Measurements from ENCODE around the gene TMED1. TPM values are rescaled to one million over a fixed set of nuclear protein-coding genes. Genes with fewer than 3 reads are reported as not detected.
A peak's percentile ranks its signal among the peaks of the same experiment; 100 is the strongest.

TMED1 gene
- polyA plus RNA-seq, 1 donor from 2014 or later = 20.2 TPM

GRCh38 chr19:10868872-10869547, 33.0 kb upstream of the TMED1 start:
- Histone ChIP-seq H3K27ac (ENCODE audit: low read length) (no peak overlapping the region), H3K9me3 (ENCODE audit: low read length) (no peaks in the 10 kb centered on the region)
- no peak for TF ChIP-seq EZH2 (IDR thresholded peaks at IDR 0.05; ENCODE audit: borderline replicate concordance, insufficient read depth, low read length, poor library complexity, severe bottlenecking)

GRCh38 chr19:10866495-10866894, 30.5 kb upstream of the TMED1 start:
- Histone ChIP-seq H3K9ac (ENCODE audit: low read length) (no peak overlapping the region), H3K36me3 (ENCODE audit: insufficient read depth, low read length) (no peaks in the 10 kb centered on the region), H3K79me2 (replicated peaks; ENCODE audit: insufficient read depth, low read length) (no peaks in the 10 kb centered on the region), H3K9me3 (ENCODE audit: low read length) (no peaks in the 10 kb centered on the region), H3K27me3 (ENCODE audit: insufficient read depth, low read depth, low read length) (no peaks in the 10 kb centered on the region), H3K4me2 (ENCODE audit: low read length) (no peak overlapping the region), H4K20me1 (ENCODE audit: insufficient read depth) (no peaks in the 10 kb centered on the region), H3K9me2 (ENCODE audit: insufficient read depth, low read length) (no peaks in the 10 kb centered on the region), H3F3A (ENCODE audit: insufficient read depth, low read length, poor library complexity, severe bottlenecking) (no peaks in the 10 kb centered on the region), H2AFZ (ENCODE audit: low read depth, low read length) (no peak overlapping the region), H3K27ac (ENCODE audit: low read length) (no peak overlapping the region), H3K4me3 (ENCODE audit: low read length) (no peak overlapping the region)
- TF ChIP-seq EP300 (conservative IDR thresholded peaks at IDR 0.05; ENCODE audit: poor library complexity, severe bottlenecking) = no peak
- TF ChIP-seq MXI1 (conservative IDR thresholded peaks at IDR 0.05; ENCODE audit: poor library complexity, severe bottlenecking) = no peak
- TF ChIP-seq POLR2AphosphoS5 (IDR thresholded peaks at IDR 0.05) = no peak
- no peak for TF ChIP-seq TAF1 (IDR thresholded peaks at IDR 0.05; ENCODE audit: low read depth)
- TF ChIP-seq RAD21 (conservative IDR thresholded peaks at IDR 0.05) = no peak
- TF ChIP-seq SMC3 (conservative IDR thresholded peaks at IDR 0.05; ENCODE audit: poor library complexity) = no peak

More at GRCh38 chr19:10868872-10869547, 33.0 kb upstream of the TMED1 start:
- Histone ChIP-seq H2AFZ (ENCODE audit: low read depth, low read length) (no peak overlapping the region), H3K27me3 (ENCODE audit: insufficient read depth, low read depth, low read length) (no peaks in the 10 kb centered on the region), H3K4me3 (ENCODE audit: low read length) (no peak overlapping the region), H4K20me1 (ENCODE audit: insufficient read depth) (no peaks in the 10 kb centered on the region), H3K4me2 (ENCODE audit: low read length) (no peak overlapping the region), H3K9ac (ENCODE audit: low read length) (no peak overlapping the region), H3K36me3 (ENCODE audit: insufficient read depth, low read length) (no peaks in the 10 kb centered on the region), H3K79me2 (replicated peaks; ENCODE audit: insufficient read depth, low read length) (peaks cover 17% of the 10 kb centered on the region), H3F3A (ENCODE audit: insufficient read depth, low read length, poor library complexity, severe bottlenecking) (no peaks in the 10 kb centered on the region), H3K9me2 (ENCODE audit: insufficient read depth, low read length) (no peaks in the 10 kb centered on the region)

- H3K27me3 ChIP-seq (ENCODE audit: insufficient read depth, low read depth, low read length) = no peaks in the 10 kb centered on the region
- TF ChIP-seq CTCF (IDR thresholded peaks at IDR 0.05; ENCODE audit: poor library complexity, severe bottlenecking) (peak; percentile 84), SMC3 (conservative IDR thresholded peaks at IDR 0.05; ENCODE audit: poor library complexity) (peak; percentile 82), EZH2 (IDR thresholded peaks at IDR 0.05; ENCODE audit: borderline replicate concordance, insufficient read depth, low read length, poor library complexity, severe bottlenecking) (no peak), EP300 (conservative IDR thresholded peaks at IDR 0.05; ENCODE audit: poor library complexity, severe bottlenecking) (no peak), POLR2AphosphoS5 (IDR thresholded peaks at IDR 0.05) (no peak), MXI1 (conservative IDR thresholded peaks at IDR 0.05; ENCODE audit: poor library complexity, severe bottlenecking) (no peak), RAD21 (conservative IDR thresholded peaks at IDR 0.05) (peak; percentile 66), REST (IDR thresholded peaks at IDR 0.05; ENCODE audit: borderline replicate concordance) (no peak), TAF1 (IDR thresholded peaks at IDR 0.05; ENCODE audit: low read depth) (no peak)
- no peaks in the 10 kb centered on the region for H3F3A ChIP-seq (ENCODE audit: insufficient read depth, low read length, poor library complexity, severe bottlenecking)
- no peaks in the 10 kb centered on the region for H4K20me1 ChIP-seq (ENCODE audit: insufficient read depth)
- no peak overlapping the region for H3K4me3 ChIP-seq (ENCODE audit: low read length)
- no peaks in the 10 kb centered on the region for H3K36me3 ChIP-seq (ENCODE audit: insufficient read depth, low read length)
- no peaks in the 10 kb centered on the region for H3K9me2 ChIP-seq (ENCODE audit: insufficient read depth, low read length)
- H3K79me2 ChIP-seq (replicated peaks; ENCODE audit: insufficient read depth, low read length) = no peaks in the 10 kb centered on the region
- no peak overlapping the region for H2AFZ ChIP-seq (ENCODE audit: low read depth, low read length)
- no peak overlapping the region for H3K9ac ChIP-seq (ENCODE audit: low read length)
- no peaks in the 10 kb centered on the region for H3K9me3 ChIP-seq (ENCODE audit: low read length)
- no peak overlapping the region for H3K4me2 ChIP-seq (ENCODE audit: low read length)
- H3K27ac ChIP-seq (ENCODE audit: low read length) = no peak overlapping the region
Observed at GRCh38 chr19:10864538-10864899, 28.5 kb upstream of the TMED1 start.
